COLO668 (cell line): ENCODE measurements around the gene ETV6.
A peak's percentile ranks its signal among the peaks of the same experiment; 100 is the strongest.

Experiments used
- DNase-seq: peaks from one replicate; lab custom pipeline; 2025; ENCODE audit not compliant: unreplicated experiment; lab: John Stamatoyannopoulos, UW

ETV6 gene

GRCh38 chr12:11714626-11715025, 65.2 kb downstream of the ETV6 start:
- DNase-seq = no peak

GRCh38 chr12:11715621-11716020, 66.1 kb downstream of the ETV6 start:
- no peak for DNase-seq

- DNase-seq = peak; percentile 3
Observed at GRCh38 chr12:11716794-11717518, 67.5 kb downstream of the ETV6 start.

- DNase-seq = no peak
Observed at GRCh38 chr12:11717519-11717961, 68.1 kb downstream of the ETV6 start.

- DNase-seq = no peak
Observed at GRCh38 chr12:11718105-11718504, 68.6 kb downstream of the ETV6 start.

- no peak for DNase-seq
Observed at GRCh38 chr12:11718768-11719253, 69.3 kb downstream of the ETV6 start.

GRCh38 chr12:11719678-11720099, 70.2 kb downstream of the ETV6 start:
- DNase-seq = no peak

GRCh38 chr12:11722071-11722470, 72.6 kb downstream of the ETV6 start:
- DNase-seq = no peak

- no peak for DNase-seq
Observed at GRCh38 chr12:11722578-11723138, 73.2 kb downstream of the ETV6 start.

- peak; percentile 21 for DNase-seq
Observed at GRCh38 chr12:11723993-11724392, 74.5 kb downstream of the ETV6 start.

GRCh38 chr12:11724888-11725311, 75.4 kb downstream of the ETV6 start:
- no peak for DNase-seq

GRCh38 chr12:11725686-11726085, 76.2 kb downstream of the ETV6 start:
- DNase-seq = no peak

GRCh38 chr12:11726659-11727058, 77.2 kb downstream of the ETV6 start:
- no peak for DNase-seq

- no peak for DNase-seq
Observed at GRCh38 chr12:11727133-11727664, 77.7 kb downstream of the ETV6 start.

- no peak for DNase-seq
Observed at GRCh38 chr12:11728154-11728755, 78.8 kb downstream of the ETV6 start.

- peak; percentile 44 for DNase-seq
Observed at GRCh38 chr12:11729008-11729407, 79.5 kb downstream of the ETV6 start.

- no peak for DNase-seq
Observed at GRCh38 chr12:11729439-11730150, 80.1 kb downstream of the ETV6 start.

- DNase-seq = peak; percentile 40
Observed at GRCh38 chr12:11730299-11731041, 81.0 kb downstream of the ETV6 start.

GRCh38 chr12:11731042-11731357, 81.5 kb downstream of the ETV6 start:
- no peak for DNase-seq

GRCh38 chr12:11731455-11731854, 82.0 kb downstream of the ETV6 start:
- no peak for DNase-seq

- no peak for DNase-seq
Observed at GRCh38 chr12:11732023-11732422, 82.5 kb downstream of the ETV6 start.
